Stimulated activated CD4-positive, alpha-beta T cell treated with anti-CD3 and anti-CD28 coated beads, Interleukin-1b, Interleukin-23, amount 100 ng/mL, for 1 hour (primary cell): Measurements from ENCODE around the gene PI4KA.

Experiments used
- DNase-seq, 2 donors: peaks; one replicate each; pipeline ENCODE4 v3.0.0-alpha.2; 2020; ENCODE audit warnings: low read depth in 2 of 2

PI4KA gene

DNA sequence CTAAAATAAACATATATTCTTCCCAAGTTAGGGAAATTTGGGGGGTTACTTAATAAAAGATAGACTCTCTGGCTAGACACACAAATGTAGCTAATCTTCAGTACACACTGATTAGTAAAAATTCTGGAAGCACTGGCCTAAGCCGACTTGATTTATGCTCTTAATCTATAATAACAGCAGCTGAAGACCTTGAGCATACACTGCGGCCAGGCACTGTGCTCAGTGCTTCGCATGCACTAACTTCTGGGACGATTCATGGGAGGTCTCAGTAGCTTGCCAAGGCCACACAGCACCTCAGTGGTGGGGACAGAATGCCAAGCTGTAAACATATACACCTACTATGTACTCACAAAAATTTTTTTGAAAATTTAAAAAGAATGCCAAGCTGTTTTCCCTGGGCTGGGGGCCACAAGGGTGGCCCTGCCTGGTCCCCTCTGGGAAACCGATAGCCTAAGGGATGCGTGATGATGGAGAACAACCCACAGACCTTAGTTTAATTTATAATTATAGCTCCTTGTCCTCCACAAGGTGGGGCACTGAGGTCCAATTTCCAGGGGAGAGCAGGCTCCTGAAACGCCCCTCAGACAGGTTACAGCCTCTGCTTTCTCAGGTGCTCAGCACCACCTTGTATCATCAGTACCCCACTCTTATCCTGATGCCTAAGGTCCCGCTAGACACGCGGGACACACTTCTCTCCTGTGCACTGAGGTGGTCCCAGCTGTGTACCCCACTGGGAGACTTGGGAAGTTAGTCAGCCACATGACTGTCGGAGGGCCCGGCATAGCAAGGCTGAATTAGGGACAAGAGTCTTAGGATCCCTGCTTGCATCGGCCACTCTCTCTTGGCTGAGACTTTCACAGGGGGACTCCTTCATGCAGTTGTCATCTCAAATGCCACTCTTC is 64.6 kb downstream of the PI4KA start:
- no peak for DNase-seq

DNA sequence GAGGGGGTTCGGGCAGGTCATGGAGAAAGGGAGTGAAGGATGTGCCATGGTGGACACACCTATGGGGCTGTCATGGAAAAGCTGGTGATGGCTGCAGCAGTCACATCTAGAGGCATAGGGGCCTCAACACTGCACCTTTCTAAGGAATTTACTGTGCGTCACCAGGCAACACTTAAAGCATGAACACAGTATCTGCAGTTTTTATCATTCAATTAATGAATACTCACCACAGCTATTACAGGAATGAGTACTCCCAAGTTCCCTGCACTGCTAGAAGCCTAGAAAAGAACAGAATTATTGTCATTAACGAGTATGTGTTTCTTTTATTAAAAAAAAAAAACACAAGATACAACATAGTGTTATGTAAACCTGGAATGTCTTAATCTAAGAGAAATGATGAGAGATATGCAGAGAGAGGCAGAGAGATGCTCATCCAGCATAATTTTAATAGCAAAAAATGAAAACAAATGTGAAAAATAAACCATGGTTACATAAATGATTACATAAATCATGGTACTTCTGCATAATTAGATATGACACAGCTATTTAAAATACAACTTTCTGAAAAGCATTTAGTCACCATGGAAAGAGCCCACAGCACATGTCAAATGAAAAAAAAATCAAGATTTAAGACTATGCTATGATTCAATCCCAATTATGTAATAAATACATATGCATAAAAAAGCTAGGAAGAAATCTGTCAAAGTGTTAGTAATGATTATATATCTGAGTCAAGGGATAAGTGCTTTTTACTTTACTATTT is 65.5 kb downstream of the PI4KA start:
- DNase-seq = no peak

GRCh38 chr22:20792221-20792965 is 66.2 kb downstream of the PI4KA start:
- DNase-seq = no peak

- no peak for DNase-seq
Observed at GRCh38 chr22:20788627-20789344, 69.8 kb downstream of the PI4KA start.

DNA sequence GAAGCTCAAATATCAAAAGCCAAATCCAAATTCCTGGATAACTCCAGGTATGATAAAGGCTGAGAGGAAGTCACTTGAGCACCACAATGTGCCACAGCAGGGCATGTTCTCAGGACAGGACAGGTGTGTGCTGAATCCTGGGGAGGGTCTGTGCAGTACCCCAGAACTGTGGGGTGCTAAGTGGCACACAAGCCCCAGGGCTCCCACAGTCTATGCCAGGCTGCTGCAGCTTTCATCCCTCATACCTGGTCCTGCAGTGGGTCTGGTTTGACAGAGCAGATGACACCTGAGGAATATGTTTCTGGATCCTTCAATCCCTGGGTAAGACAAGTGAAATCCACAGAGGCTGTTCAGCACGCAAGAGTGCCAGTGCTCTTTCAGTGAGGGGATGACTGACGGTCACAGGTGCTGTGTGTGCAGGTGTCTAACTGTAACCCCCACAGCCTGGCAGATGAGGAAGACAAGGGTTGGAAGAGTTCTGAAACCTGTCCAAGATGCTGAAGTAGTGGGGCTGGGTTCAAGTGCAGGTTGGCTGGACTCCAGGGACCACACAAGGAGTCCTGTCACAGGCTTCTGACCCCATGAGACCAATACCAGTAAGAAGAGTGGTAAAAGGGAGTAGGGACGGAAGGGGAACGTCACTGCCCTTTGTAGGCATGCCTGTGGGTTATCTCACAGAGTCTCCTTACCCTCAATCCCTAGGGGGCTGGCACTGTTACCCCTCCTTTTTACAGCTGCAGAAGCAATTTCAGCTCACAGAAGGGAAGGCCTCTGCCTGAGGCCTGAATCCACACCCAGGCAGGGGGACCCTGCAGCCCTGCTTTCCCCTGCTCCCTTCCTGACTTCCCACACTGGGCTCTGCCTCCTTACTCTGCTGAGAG is 70.6 kb downstream of the PI4KA start:
- DNase-seq = no peak

DNA sequence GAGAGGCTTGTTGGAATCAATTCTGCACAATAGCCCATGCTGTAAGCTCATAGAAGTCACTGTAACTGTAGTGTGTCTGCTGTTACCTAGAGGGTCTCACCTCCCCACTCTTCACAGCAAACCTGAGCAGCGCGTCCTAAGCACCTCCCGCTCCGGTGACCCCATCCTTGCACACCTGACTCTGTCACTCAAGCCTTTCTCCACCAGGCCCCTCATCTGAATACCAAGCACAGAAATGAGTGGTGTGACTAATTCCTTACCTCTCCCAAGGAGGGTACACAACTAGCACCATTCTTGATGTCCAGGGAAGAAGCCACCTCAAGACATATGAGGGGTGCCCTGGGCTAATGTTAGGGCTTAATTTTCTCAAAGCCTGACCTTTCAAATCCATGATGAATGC is 71.4 kb downstream of the PI4KA start:
- no peak for DNase-seq

DNA sequence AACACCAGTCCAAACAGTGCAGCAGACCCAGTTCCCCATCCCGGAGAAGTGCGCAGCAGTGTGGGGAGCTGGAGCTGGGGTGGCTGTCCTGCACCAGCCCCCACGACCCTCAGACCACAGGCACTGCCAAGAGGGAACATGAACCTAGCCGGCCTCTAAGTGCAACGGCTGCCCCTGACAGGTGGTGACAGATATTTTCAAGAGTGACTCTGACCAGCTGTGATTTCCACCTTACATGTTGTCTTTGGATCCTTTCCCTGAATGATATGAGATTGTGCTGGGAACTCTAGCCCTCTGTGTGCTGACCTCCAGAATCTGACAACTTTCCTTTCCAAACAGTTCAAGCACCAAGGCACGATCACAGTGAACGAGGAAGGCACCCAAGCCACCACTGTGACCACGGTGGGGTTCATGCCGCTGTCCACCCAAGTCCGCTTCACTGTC is 72.1 kb downstream of the PI4KA start:
- DNase-seq = no peak

DNA sequence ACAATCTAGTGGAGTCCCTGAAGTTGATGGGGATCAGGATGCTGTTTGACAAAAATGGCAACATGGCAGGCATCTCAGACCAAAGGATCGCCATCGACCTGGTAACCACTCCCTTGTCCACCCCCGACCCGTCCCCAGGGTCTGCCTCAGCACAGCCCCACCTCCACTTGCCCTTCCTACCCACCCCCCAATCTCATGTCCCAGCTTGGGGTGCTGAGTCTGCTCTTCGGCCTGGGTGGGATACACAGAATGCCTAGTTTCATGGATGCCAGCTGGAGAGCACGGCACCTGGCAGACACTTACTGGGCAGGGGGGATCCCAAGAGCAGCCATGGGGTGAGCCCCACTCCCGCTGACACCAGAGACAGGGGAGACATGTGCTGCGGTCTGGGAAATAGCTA is 72.6 kb downstream of the PI4KA start:
- no peak for DNase-seq

GRCh38 chr22:20785415-20785814 is 73.2 kb downstream of the PI4KA start:
- no peak for DNase-seq

GRCh38 chr22:20783844-20784723 is 74.5 kb downstream of the PI4KA start:
- no peak for DNase-seq

- DNase-seq = no peak
Observed at GRCh38 chr22:20783300-20783673, 75.3 kb downstream of the PI4KA start.

GRCh38 chr22:20782596-20783299 is 75.9 kb downstream of the PI4KA start:
- DNase-seq = no peak

GRCh38 chr22:20782083-20782482 is 76.5 kb downstream of the PI4KA start:
- DNase-seq = no peak

GRCh38 chr22:20781272-20781990 is 77.2 kb downstream of the PI4KA start:
- no peak for DNase-seq

GRCh38 chr22:20779818-20780158 is 78.8 kb downstream of the PI4KA start:
- no peak for DNase-seq

DNA sequence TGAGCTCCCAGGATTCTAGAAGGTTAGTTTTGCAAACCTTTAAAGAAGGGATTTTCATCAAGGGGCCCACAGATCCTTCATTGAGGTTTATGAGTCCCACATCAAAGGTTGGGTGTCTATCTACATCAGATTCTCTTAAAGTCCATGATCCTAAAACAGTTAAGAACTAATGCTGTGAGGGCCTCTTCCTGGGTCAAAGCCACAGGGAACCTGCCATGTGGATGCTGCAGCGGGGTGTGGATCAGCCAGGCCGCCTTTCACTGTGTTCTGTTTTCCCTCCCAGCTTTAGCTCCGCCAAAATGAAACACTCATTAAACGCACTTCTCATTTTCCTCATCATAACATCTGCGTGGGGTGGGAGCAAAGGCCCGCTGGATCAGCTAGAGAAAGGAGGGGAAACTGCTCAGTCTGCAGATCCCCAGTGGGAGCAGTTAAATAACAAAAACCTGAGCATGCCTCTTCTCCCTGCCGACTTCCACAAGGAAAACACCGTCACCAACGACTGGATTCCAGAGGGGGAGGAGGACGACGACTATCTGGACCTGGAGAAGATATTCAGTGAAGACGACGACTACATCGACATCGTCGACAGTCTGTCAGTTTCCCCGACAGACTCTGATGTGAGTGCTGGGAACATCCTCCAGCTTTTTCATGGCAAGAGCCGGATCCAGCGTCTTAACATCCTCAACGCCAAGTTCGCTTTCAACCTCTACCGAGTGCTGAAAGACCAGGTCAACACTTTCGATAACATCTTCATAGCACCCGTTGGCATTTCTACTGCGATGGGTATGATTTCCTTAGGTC is 79.4 kb downstream of the PI4KA start:
- no peak for DNase-seq

DNA sequence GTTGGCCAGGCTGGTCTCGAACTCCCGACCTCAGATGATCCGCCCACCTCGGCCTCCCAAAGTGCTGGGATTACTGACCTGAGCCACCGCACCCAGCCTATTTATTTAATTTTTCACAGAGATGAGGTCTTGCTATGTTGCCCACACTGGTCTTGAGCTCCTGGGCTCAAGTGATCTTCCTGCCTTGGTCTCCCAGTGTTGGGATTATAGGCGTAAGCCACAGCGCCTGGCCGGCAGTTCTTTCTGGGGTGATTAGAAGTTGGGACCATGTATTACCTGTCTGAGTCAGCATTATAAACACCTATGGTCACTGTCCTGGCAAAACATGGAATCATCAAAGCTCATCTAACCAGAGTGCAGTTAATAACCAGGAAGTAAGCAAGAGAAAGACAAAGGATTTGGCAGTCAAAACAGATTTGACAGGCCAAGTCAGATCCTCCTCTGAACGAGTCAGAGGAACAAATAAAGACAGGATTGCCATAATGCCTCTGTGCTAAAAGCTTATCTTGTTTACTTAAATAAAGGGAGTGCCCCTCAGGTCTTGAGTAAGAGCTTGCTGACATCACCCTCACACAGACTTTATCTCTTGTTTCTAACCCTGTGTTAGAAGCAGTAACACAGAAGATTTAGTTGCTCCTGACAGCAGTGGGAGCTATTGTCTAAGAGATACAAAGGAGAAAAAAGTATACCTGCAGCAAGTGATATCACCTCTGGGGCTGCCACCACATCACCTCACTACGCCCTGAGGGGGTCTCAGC is 81.0 kb downstream of the PI4KA start:
- DNase-seq = no peak
